ENCODE measurements around the gene OR52I2.

OR52I2 gene

DNA sequence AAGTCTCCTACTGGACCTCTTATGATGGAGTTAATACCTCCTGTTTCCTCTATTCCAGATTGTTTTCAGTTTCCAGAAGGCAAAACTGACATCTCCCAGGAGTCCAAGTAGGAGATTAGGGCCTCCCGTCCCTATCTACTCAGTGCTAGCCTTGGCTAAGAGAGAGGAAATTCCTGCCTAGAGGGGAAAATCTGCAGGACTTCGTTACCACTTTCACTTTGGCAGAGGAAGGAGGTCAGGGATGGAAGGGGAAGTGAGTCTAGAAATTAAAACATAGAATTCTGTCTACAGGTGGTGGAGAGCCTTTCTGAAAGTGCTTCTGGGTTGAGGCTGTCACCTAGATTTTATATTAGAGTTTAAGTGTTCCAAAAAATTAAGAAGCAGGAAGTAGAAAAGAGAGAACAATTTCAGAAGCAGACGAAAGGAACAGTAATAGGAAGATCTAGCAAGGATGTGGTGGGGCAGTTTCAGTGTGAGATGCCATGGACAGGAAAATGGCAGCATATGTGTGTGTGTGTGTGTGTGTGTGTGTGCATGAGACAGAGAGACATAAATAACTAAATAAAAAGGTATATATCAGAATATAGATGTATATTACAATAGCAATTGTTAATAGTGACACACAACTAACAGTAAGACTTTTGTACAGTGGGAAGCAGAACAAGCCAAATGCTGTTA is 28.9 kb downstream of the OR52I2 start:
- DNase-seq = peak; percentile 16

GRCh38 chr11:4611986-4612385 is 30.4 kb downstream of the OR52I2 start:
- no peak for DNase-seq

DNA sequence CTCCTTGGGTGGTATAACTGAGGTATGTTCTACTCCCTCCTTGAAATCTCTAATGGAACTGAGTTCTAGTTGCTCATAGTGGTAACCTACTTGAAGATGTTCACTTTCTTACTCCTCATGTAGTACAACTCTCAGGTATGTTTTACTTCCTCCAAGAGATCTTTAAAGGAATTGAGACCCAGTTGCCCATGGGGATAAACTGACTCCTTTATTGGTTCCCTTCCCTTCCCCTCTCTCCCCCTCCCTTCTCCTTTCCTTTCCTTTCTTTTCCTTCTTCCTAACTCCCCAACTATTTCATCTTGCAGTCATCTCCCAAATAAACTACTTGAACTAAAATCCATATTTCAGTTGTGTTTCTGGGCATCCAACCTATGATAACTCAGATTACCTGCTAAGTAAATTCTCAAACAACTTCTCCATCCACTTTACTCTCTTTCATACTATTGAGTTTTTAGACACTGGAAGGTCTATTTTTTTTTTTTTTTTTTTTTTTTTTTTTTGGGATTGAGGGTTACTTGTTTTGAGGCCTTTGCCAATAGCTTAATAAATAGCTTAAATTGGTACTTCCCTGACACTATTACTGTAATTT is 34.4 kb downstream of the OR52I2 start:
- no peak for DNase-seq

DNA sequence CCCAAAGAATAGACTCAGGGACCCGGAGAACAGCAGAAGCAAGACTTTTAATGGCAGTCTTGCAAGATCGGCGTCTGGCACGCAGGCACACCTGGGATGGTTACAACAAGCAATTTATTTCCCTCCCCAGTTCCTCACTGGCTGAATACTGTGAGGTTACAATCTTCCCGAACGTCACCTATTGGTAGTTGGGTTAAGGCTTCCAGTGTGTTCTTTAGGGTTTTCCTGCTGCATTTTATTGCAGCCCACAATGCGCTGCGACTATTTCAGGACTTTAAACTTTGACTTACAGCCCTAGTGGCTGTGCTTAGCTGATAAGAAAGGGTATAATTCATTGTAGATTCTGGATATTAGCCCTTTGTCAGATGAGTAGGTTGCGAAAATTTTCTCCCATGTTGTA is 38.0 kb downstream of the OR52I2 start:
- no peak for DNase-seq

DNA sequence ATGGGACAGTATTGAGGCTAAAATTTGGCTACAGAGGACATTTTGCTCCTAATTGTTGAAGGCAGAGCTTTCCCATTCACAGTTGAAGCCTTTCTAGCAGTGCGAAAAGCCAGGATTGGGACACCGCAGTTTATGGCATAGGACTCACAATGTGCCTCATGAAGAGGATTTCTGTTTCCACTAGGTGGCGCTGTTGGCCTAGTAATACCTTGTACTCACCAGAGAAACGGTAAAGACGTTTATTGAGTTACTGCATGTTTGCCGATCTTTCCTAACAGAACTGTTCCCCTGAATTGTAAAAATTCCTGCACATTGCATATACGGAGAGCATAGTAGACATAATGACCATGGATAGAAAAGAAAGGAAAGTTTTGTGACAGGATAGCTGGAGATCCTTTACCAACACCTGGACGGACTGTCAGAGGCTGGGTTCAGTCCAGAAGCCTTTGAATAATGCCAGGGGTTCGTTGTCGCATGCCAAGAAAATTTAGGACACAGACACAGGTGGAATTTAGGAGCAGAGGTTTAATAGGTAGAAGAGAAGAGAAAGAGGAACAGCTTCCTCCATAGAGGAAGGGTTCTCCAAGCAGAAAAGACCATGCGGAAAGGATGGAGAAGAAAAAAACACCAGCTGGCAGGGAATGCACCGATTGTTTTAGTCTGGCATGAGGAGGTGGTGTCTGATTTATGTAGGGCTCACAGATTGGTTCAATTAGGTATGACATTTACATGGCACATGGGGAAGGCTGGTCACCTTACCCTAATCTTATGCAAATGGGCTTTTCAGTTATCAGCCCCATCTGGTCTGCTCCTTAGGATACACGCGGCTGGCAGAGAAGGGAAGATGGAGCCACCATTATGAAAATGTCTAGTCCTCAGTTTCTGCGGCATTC is 44.9 kb downstream of the OR52I2 start:
- DNase-seq = peak; percentile 27

DNA sequence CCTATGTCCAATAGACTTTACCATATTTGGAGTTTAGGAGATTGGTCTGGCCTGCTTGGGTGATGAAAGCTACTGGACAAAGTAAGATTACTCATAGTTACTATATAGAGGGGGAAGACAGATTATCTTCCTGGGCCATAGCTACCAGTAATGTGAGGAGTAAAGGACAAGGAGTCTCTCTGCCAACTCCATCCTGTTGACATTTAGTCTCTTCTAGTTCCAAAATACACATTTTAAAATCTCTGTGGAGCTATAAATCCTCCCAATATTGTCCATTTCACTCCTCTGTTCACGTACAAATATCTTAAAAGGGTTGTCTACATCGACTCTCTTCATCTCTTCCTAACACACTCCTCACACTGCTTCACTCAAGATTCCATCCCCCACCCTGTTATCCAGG is 54.6 kb downstream of the OR52I2 start:
- DNase-seq = no peak

GRCh38 chr11:4636962-4637661 is 55.6 kb downstream of the OR52I2 start, which contains the start of gene OR51D1:
Gene OR51D1, plus strand, starts transcription at chr11:4637477. Its CDS starts 2,314 bp downstream, at chr11:4639791.
- peak; percentile 72 for DNase-seq

GRCh38 chr11:4637662-4638047 is 56.1 kb downstream of the OR52I2 start:
- DNase-seq = no peak

- no peak for DNase-seq
Observed at GRCh38 chr11:4639931-4640330, 58.4 kb downstream of the OR52I2 start.

GRCh38 chr11:4641501-4641900 is 60.0 kb downstream of the OR52I2 start:
- no peak for DNase-seq

GRCh38 chr11:4642043-4642442 is 60.5 kb downstream of the OR52I2 start:
- no peak for DNase-seq

All from activated naive CD4-positive, alpha-beta T cell treated with Interleukin-2 at 50 U/mL for 16 hours (primary cell).